ENCODE results near the gene KRT84.

GRCh38 chr12:52425466-52425865 lies 40.0 kb upstream of the KRT84 start:
- no peak for TF ChIP-seq POLR2A (IDR thresholded peaks at IDR 0.05; ENCODE audit: low read depth)
- no peak for TF ChIP-seq CTCF (IDR thresholded peaks at IDR 0.05)
